Neural cell (in vitro differentiated cells): Measurements from ENCODE around the gene ZNF490.

Experiments
- RAD21 ChIP-seq: fragments of 450-650 bp; conservative IDR thresholded peaks from 2 replicates; pipeline ENCODE4 v1.6.1; 2014; ENCODE audit warnings: antibody characterized with exemption, mild to moderate bottlenecking, moderate library complexity
- TF ChIP-seq, protein P1 (sequence below): fragments of 450-650 bp; IDR thresholded peaks from 2 replicates; pipeline ENCODE4 v1.5.1; 2014; ENCODE audit warnings: antibody characterized with exemption, mild to moderate bottlenecking, moderate library complexity; ENCODE audit not compliant: poor library complexity, severe bottlenecking

DNA sequence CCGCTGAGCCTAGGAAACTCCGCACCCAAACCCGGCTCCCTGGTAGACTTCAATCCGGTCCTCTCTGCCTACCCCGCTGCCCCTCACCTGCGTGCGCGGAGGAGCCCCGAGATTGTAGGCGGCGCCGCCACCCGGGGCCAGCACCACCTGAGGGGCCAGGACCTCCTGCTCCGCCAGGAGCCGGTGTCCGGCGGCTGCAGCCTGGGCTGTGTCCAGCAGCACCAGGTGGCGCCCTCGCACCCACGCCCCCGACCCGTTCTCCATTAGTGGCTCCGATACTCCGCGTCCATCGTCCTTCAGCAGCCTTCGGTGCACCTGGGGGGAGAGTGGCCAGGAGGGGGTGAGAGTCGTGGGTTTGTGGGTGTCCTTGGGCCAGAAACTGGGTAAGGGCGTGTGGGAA lies 37.5 kb upstream of the ZNF490 start:
- TF ChIP-seq, protein P1, sequence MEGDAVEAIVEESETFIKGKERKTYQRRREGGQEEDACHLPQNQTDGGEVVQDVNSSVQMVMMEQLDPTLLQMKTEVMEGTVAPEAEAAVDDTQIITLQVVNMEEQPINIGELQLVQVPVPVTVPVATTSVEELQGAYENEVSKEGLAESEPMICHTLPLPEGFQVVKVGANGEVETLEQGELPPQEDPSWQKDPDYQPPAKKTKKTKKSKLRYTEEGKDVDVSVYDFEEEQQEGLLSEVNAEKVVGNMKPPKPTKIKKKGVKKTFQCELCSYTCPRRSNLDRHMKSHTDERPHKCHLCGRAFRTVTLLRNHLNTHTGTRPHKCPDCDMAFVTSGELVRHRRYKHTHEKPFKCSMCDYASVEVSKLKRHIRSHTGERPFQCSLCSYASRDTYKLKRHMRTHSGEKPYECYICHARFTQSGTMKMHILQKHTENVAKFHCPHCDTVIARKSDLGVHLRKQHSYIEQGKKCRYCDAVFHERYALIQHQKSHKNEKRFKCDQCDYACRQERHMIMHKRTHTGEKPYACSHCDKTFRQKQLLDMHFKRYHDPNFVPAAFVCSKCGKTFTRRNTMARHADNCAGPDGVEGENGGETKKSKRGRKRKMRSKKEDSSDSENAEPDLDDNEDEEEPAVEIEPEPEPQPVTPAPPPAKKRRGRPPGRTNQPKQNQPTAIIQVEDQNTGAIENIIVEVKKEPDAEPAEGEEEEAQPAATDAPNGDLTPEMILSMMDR, result no peak
- TF ChIP-seq RAD21, result no peak
